Psoas muscle (tissue), 8 donors: ENCODE measurements around the gene CACNG5. TPM values are rescaled to one million over a fixed set of nuclear protein-coding genes. Genes with fewer than 3 reads are reported as not detected.

Experiments
- ATAC-seq, 4 donors: fragments of 200-7000 bp; cut with Tn5 transposase; one replicate each; pipeline ENCODE4 v1.9.1; 2020; ENCODE audit warnings: moderate library complexity in 3 of 4, mild to moderate bottlenecking in 2 of 4
- DNase-seq, 2 donors: peaks; one replicate each; pipeline ENCODE4 v3.0.0-alpha.2; 2020
- H3K27ac ChIP-seq: fragments of 200-600 bp; one replicate; pipeline ENCODE4 v1.8.0; 2022
- H3K27me3 ChIP-seq, 3 donors: fragments of 200-600 bp in 1 of 3; one replicate each; pipeline versions ENCODE4 v1.6.1 to v1.8.0; 2013 to 2022; ENCODE audit warnings: low read length in 2 of 3, mild to moderate bottlenecking in 2 of 3, moderate library complexity in 1 of 3; ENCODE audit not compliant: insufficient read depth in 3 of 3
- H3K36me3 ChIP-seq, 2 donors: fragments of 200-600 bp in 1 of 2; one replicate each; pipeline versions ENCODE4 v1.6.1 to v1.8.0; 2013 to 2022; ENCODE audit warnings: low read depth in 1 of 2, mild to moderate bottlenecking in 1 of 2, moderate library complexity in 1 of 2; ENCODE audit not compliant: insufficient read depth in 1 of 2
- H3K4me1 ChIP-seq: fragments of 200-600 bp; one replicate; pipeline ENCODE4 v1.8.0; 2022
- H3K4me3 ChIP-seq: fragments of 200-600 bp; one replicate; pipeline ENCODE4 v1.8.0; 2022; ENCODE audit warnings: mild to moderate bottlenecking
- H3K9me3 ChIP-seq: fragments of 200-600 bp; one replicate; pipeline ENCODE4 v1.8.0; 2022
- WGBS, 3 donors: extraction: QIAGEN DNeasy Blood & Tissue Kit; methylation state at CpG; one replicate each; pipeline versions ENCODE4 v1.1.6 to v1.1.7; 2013; 5-methylcytosine and 5-hydroxymethylcytosine counted together
- intact Hi-C, 2 donors: fragments of 100-400 bp; cut with DNase I; formaldehyde crosslinking; loops; one replicate each; pipeline versions ENCODE4 v1.11.0 to v1.14.2; 2022
- polyA plus RNA-seq, 3 donors: library from polyadenylated mRNA; stranded (reverse); fragments of 200-250 nt; gene quantifications; one replicate each; pipeline ENCODE4 v1.2.3, GENCODE V29; 2013
- total RNA-seq, 4 donors: library from RNA; stranded (reverse); fragmentation: NEBNext Ultra II Directional in 2 of 4; extraction: Animal tissue kit (Norgen Biotek cat#: 25700) in 2 of 4; gene quantifications; one replicate each; pipeline versions ENCODE4 v1.2.1 to v1.2.4, GENCODE V29; 2021 to 2023
- TF ChIP-seq, protein P1 (sequence below): fragments of 200-600 bp; IDR thresholded peaks from one replicate; pipeline ENCODE4 v1.8.0; 2022; ENCODE audit warnings: antibody characterized with exemption
- donor health status: healthy with polysubstance abuse.
- donor health status: DM: no; HTN: no; CAD: no; lungs with moderate emphysema.
- donor health status: Bipolar disorder and iron deficiency.
- donor health status: healthy.
- donor health status: DM: yes; HTN: yes; CAD: no.
- donor health status: DM: no; HTN: no; CAD: no.
- donor health status: DM: no; HTN: no; CAD: no.
- donor health status: DM: yes; HTN: yes; CAD: no.

CACNG5 gene
- total and polyA plus RNA-seq, 7 donors, result not detected

GRCh38 chr17:66789961-66790437, 44.9 kb upstream of the CACNG5 start:
- Histone ChIP-seq H3K27ac (no peak overlapping the region), H3K27me3 (no peaks in the 10 kb centered on the region), H3K4me3 (no peak overlapping the region), H3K4me1 (peaks cover 9% of the 10 kb centered on the region), H3K9me3 (no peaks in the 10 kb centered on the region), H3K36me3 (peaks cover 0 to 9% of the 10 kb centered on the region in 2 donors)
- TF ChIP-seq, protein P1, sequence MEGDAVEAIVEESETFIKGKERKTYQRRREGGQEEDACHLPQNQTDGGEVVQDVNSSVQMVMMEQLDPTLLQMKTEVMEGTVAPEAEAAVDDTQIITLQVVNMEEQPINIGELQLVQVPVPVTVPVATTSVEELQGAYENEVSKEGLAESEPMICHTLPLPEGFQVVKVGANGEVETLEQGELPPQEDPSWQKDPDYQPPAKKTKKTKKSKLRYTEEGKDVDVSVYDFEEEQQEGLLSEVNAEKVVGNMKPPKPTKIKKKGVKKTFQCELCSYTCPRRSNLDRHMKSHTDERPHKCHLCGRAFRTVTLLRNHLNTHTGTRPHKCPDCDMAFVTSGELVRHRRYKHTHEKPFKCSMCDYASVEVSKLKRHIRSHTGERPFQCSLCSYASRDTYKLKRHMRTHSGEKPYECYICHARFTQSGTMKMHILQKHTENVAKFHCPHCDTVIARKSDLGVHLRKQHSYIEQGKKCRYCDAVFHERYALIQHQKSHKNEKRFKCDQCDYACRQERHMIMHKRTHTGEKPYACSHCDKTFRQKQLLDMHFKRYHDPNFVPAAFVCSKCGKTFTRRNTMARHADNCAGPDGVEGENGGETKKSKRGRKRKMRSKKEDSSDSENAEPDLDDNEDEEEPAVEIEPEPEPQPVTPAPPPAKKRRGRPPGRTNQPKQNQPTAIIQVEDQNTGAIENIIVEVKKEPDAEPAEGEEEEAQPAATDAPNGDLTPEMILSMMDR, result no peak
- ATAC-seq (peak in 2 of 4 donors; percentile 52 to 84), DNase-seq (peak in 1 of 2 donors; percentile 68)
- intact Hi-C loops, result no loop called here
- WGBS, 3 donors, result 32 to 68% (median 52%) methylated on average over 7 of the region's 7 CpGs

- intact Hi-C loops, result no loop called here
- ATAC-seq (no peak), DNase-seq (no peak)
- Histone ChIP-seq H3K27me3 (no peaks in the 10 kb centered on the region), H3K36me3 (peaks cover 0 to 9% of the 10 kb centered on the region in 2 donors), H3K9me3 (no peaks in the 10 kb centered on the region), H3K27ac (no peak overlapping the region), H3K4me3 (no peak overlapping the region), H3K4me1 (peaks cover 9% of the 10 kb centered on the region)
- WGBS, 3 donors, result 77 to 90% (median 89%) methylated on average over 11 of the region's 11 CpGs
- TF ChIP-seq, protein P1, result no peak
Observed at GRCh38 chr17:66790501-66791061, 44.3 kb upstream of the CACNG5 start.

DNA sequence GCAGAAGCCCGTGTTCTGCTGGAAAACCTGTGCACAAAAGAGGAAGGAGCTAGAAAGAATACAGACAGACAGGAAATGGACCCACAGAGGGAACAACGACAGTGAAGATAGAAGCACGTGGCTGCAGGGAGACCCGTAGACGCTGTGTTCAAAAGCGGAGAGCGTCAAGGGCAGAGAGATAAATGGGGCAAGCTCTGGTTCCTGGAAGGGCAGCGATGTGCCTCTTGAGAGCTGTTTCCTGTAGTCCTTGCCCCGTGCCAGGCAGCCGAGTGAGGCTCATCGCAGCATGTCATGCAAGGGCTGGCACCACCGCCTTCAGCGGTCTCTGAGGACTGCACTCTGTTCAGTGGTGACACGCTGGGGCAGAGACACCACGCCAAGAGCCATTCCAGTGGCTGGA, 43.6 kb upstream of the CACNG5 start:
- WGBS, 3 donors, result 45 to 68% (median 64%) methylated on average over 15 of the region's 15 CpGs
- Histone ChIP-seq H3K4me3 (no peak overlapping the region), H3K36me3 (peaks cover 0 to 9% of the 10 kb centered on the region in 2 donors), H3K27me3 (no peaks in the 10 kb centered on the region), H3K9me3 (no peaks in the 10 kb centered on the region), H3K27ac (no peak overlapping the region), H3K4me1 (peaks cover 9% of the 10 kb centered on the region)
- intact Hi-C loops, result no loop called here
- TF ChIP-seq, protein P1, result no peak
- ATAC-seq, result peak in 1 of 4 donors; percentile 53
- peak in 1 of 2 donors; percentile 61 for DNase-seq

GRCh38 chr17:66793814-66794213, 41.1 kb upstream of the CACNG5 start:
- Histone ChIP-seq H3K4me3 (no peak overlapping the region), H3K27me3 (no peaks in the 10 kb centered on the region), H3K36me3 (peaks cover 0 to 9% of the 10 kb centered on the region in 2 donors), H3K9me3 (no peaks in the 10 kb centered on the region), H3K27ac (no peak overlapping the region), H3K4me1 (no peaks in the 10 kb centered on the region)
- DNase-seq (no peak), ATAC-seq (no peak)
- intact Hi-C loops, result no loop called here
- TF ChIP-seq, protein P1, result no peak
- 78 to 92% (median 85%) methylated on average over 3 of the region's 3 CpGs for WGBS, 3 donors

DNA sequence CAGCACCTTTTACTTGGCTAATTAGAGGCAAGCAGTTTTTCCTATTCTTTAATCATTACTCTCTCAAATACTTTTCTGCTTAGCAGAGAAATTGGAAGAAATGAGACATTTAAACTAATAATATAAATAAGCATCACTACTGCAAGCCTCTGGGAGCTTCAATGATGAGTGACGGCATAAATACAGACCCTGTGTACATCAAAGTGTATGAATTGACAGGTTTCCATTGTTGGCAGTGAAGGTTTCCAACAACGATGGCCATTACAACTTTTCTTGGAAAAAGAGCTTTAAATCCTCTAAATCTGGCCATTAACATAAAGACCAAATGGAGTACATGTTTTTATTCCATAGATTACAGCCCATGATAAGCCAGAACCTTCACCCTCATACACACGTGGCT, 39.4 kb upstream of the CACNG5 start:
- intact Hi-C loops, result no loop called here
- no peaks in the 10 kb centered on the region for H3K9me3 ChIP-seq
- H3K27ac ChIP-seq, result no peak overlapping the region
- no peaks in the 10 kb centered on the region for H3K4me1 ChIP-seq
- TF ChIP-seq, protein P1, result no peak
- DNase-seq (no peak), ATAC-seq (no peak)
- H3K4me3 ChIP-seq, result no peak overlapping the region
- H3K27me3 ChIP-seq, result no peaks in the 10 kb centered on the region
- WGBS, 3 donors, result 83 to 91% (median 86%) methylated on average over 3 of the region's 3 CpGs
- no peaks in the 10 kb centered on the region for H3K36me3 ChIP-seq
